HepG2 (cell line): Measurements from ENCODE around the gene PIP5K1C.

Experiments
- FIP1L1 ChIP-seq: fragments of 200-400 bp; formaldehyde crosslinking; IDR thresholded peaks from 2 replicates; pipeline ENCODE4 v1.6.1; 2018; ENCODE audit warnings: low read depth, mild to moderate bottlenecking, low read length, moderate library complexity, borderline replicate concordance; ENCODE audit not compliant: insufficient read depth
- IKZF1 ChIP-seq: fragments of 450-650 bp; IDR thresholded peaks from 2 replicates; pipeline ENCODE4 v1.7.1; 2016
- NR2C2 ChIP-seq: sonication (generic); formaldehyde crosslinking; IDR thresholded peaks from 2 replicates; pipeline ENCODE4 v1.4.0; 2020; ENCODE audit warnings: missing genetic modification reagents, mild to moderate bottlenecking, moderate library complexity, borderline replicate concordance
- NR2F2 ChIP-seq: IDR thresholded peaks from 2 replicates; pipeline ENCODE4 v1.6.1; 2012; ENCODE audit warnings: low read depth, inconsistent platforms, borderline replicate concordance
- RAD51 ChIP-seq: fragments of 450-650 bp; IDR thresholded peaks from 2 replicates; pipeline ENCODE4 v1.6.1; 2016; ENCODE audit warnings: borderline replicate concordance
- TBP ChIP-seq: sonication (generic); formaldehyde crosslinking; IDR thresholded peaks from 2 replicates; pipeline ENCODE4 v1.5.0; 2020; ENCODE audit warnings: missing genetic modification reagents
- USF2 ChIP-seq, 2 experiments: sonication (generic) in 1 of 2; formaldehyde crosslinking in 1 of 2; IDR thresholded peaks; 2 replicates each; pipeline versions ENCODE4 v1.5.1 to v1.6.1; 2011 to 2020; ENCODE audit warnings: borderline replicate concordance in 1 of 2, low read depth in 1 of 2, low read length in 1 of 2, mild to moderate bottlenecking in 1 of 2, missing genetic modification reagents in 1 of 2, moderate library complexity in 1 of 2
- ZC3H13 ChIP-seq: sonication (generic); formaldehyde crosslinking; IDR thresholded peaks from 2 replicates; pipeline ENCODE4 v1.8.1; 2023; ENCODE audit warnings: mild to moderate bottlenecking, missing genetic modification reagents, moderate library complexity
- ZFP1 ChIP-seq: IDR thresholded peaks from 2 replicates; pipeline ENCODE4 v1.6.1; 2016
- ZNF121 ChIP-seq: sonication (generic); formaldehyde crosslinking; IDR thresholded peaks from 2 replicates; pipeline ENCODE4 v1.5.0; 2020; ENCODE audit warnings: mild to moderate bottlenecking, missing genetic modification reagents
- ZNF138 ChIP-seq: sonication (generic); formaldehyde crosslinking; IDR thresholded peaks from 2 replicates; pipeline ENCODE4 v1.5.0; 2020; ENCODE audit warnings: mild to moderate bottlenecking, low read depth, missing genetic modification reagents
- ZNF280D ChIP-seq: sonication (generic); formaldehyde crosslinking; IDR thresholded peaks from 2 replicates; pipeline ENCODE4 v1.5.1; 2020; ENCODE audit warnings: mild to moderate bottlenecking, missing genetic modification reagents
- ZNF33A ChIP-seq: sonication (generic); formaldehyde crosslinking; IDR thresholded peaks from 2 replicates; pipeline ENCODE4 v1.5.1; 2020; ENCODE audit warnings: missing genetic modification reagents, mild to moderate bottlenecking, moderate library complexity, borderline replicate concordance
- ZNF891 ChIP-seq: sonication (generic); formaldehyde crosslinking; IDR thresholded peaks from 2 replicates; pipeline ENCODE4 v1.5.0; 2020; ENCODE audit warnings: mild to moderate bottlenecking, missing genetic modification reagents

GRCh38 chr19:3738477-3739220, 38.4 kb upstream of the PIP5K1C start:
- TF ChIP-seq ZNF121 (CRISPR knock-in tag) (no peak), ZNF138 (CRISPR knock-in tag) (no peak), NR2C2 (CRISPR knock-in tag) (no peak), RAD51 (no peak), TBP (CRISPR knock-in tag) (no peak), ZC3H13 (CRISPR knock-in tag) (no peak), USF2 (IDR thresholded peaks at IDR 0.05; ENCODE audit: low read depth, low read length) (no peak), USF2 (CRISPR knock-in tag; IDR thresholded peaks at IDR 0.05; ENCODE audit: borderline replicate concordance) (no peak), IKZF1 (no peak), NR2F2 (no peak), ZNF280D (CRISPR knock-in tag) (no peak), FIP1L1 (no peak), ZNF891 (CRISPR knock-in tag) (no peak), ZFP1 (no peak), ZNF33A (CRISPR knock-in tag) (no peak)
